Liver (tissue), 3 donors: Measurements from ENCODE around the gene SPIRE2.

Experiments used
- CTCF ChIP-seq: fragments of 150-350 bp; IDR thresholded peaks from 2 replicates; pipeline ENCODE4 v1.5.1; 2017; ENCODE audit warnings: improper control_type of control experiment, low read depth, low read length; ENCODE audit not compliant: missing input control
- GABPA ChIP-seq, 2 donors: IDR thresholded peaks in 1 of 2; conservative IDR thresholded peaks in 1 of 2; 2 replicates each; pipeline ENCODE4 v1.6.1; 2016; ENCODE audit warnings: antibody characterized with exemption in 2 of 2, mild to moderate bottlenecking in 1 of 2, moderate library complexity in 1 of 2
- MAX ChIP-seq: IDR thresholded peaks from 2 replicates; pipeline ENCODE4 v1.6.1; 2016; ENCODE audit warnings: antibody characterized with exemption
- RXRA ChIP-seq, 2 donors: IDR thresholded peaks; 2 replicates each; pipeline ENCODE4 v1.6.1; 2017 to 2018; ENCODE audit warnings: antibody characterized with exemption in 2 of 2, mild to moderate bottlenecking in 1 of 2
- TAF1 ChIP-seq: conservative IDR thresholded peaks from 2 replicates; pipeline ENCODE4 v1.6.1; 2016; ENCODE audit warnings: antibody characterized with exemption, mild to moderate bottlenecking
- ZBTB33 ChIP-seq: IDR thresholded peaks from 2 replicates; pipeline ENCODE4 v1.6.1; 2016; ENCODE audit warnings: antibody characterized with exemption
- donor health status: healthy.
- donor health status: healthy.

GRCh38 chr16:89785523-89786155 is 42.6 kb upstream of the SPIRE2 start:
- TF ChIP-seq ZBTB33 (no peak), CTCF (no peak), TAF1 (no peak), GABPA (IDR thresholded peaks at IDR 0.05 in 1 of 2, conservative IDR thresholded peaks at IDR 0.05 in 1 of 2) (no peak), RXRA (IDR thresholded peaks at IDR 0.05) (no peak), MAX (no peak)
